ENCODE results near the gene MDGA2.
"Not testable (repeated sequence)": the region's sequence is repeated elsewhere in the genome, so short reads cannot be mapped to it uniquely, and the experiment has no call there.

Gene MDGA2

GRCh38 chr14:47675466-47676314 is at the start of gene MDGA2:
MDGA2 (minus strand) TSS chr14:47675605.
- DNase-seq = no peak

DNA sequence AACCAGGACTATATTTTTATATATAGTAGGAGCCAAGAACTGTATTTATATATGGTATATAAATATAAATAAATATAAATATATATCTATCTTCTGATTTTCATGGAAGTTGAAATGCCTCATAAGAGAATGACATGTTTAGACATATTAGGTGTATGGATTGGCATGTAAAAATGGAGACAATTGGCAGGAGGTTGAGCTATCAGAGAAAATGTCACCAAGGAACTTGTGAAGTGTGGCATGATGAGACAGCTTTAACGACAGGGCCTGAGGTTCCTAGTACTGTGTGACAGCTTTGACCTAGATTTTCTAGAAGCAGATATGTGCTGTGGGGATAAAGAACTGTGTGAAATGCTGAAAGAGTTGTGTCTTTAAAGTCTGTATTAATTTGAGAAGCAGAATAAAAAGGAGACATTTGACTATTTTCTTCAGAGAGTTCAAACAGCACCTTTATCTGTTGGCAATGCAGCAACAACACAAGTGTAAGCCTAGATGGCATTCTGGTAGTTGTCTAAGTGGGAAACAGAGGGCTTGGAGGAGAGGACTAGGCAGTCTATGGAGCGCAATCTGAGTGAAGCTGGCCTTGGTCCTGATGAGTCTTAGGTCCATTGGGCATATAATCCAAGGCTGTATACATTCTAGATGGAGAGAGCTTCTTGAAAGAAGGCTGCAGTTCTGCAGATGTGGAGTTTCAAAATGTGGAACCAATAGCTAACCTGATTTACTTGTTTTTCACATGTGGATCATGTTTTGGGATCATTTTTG is 47.7 kb upstream of the MDGA2 start:
- no peak for DNase-seq

DNA sequence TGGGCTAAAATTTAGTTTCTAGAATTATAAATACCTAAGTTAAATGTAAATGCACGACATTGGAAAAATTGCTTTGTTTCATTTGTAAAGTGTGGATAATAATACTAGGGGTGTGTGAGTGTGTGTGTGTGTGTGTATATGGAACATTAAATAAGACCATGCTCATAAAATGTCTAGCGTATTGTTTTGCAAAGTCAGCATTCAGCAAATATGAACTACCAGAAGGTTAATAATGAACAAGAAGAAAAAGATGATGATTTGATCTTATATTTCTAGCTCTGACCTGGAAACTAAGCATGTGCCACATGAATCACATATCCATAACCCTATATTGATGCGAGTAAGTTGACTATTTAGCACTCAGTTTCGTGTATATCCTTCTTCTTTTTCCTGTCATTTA is 44.9 kb upstream of the MDGA2 start:
- no peak for DNase-seq

DNA sequence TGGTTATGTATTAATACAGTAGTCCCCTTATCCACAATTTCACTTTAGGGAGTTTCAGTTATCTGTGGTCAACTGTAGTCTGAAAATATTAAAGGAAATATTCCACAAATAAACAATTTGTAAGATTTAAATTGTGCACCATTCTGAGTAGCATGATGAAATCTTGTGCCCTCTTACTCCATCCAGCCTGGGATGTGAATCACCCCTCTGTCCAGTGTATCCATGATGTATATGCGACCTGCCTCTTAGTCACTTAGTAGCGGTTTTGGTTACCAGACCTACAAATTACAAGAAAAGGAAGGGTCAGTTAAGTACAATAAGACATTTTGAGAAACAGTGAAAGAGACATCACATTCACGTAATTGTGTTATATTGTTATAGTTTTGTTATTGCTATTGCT is 39.9 kb upstream of the MDGA2 start:
- DNase-seq = no peak

GRCh38 chr14:47710581-47710980 is 35.2 kb upstream of the MDGA2 start:
- no peak for DNase-seq

DNA sequence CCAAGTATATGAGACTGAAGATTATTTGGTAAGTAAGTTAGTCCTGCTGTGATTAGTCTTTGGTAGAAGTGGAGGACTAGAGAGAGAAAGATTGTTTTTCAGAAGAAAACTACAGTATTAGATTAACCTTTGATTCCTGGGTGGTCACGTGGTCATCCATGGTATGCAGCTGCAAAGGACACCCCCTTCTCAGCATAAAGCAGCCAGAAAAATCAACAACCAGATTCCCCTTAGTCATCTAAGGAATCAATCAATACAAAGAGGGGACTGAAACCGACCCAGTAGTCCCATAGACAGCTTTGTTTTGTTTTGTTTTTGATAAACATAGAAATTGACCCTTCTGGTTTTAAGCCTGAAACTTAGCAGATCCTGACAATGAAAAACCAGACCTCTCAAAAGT is 30.3 kb upstream of the MDGA2 start:
- DNase-seq = no peak

DNA sequence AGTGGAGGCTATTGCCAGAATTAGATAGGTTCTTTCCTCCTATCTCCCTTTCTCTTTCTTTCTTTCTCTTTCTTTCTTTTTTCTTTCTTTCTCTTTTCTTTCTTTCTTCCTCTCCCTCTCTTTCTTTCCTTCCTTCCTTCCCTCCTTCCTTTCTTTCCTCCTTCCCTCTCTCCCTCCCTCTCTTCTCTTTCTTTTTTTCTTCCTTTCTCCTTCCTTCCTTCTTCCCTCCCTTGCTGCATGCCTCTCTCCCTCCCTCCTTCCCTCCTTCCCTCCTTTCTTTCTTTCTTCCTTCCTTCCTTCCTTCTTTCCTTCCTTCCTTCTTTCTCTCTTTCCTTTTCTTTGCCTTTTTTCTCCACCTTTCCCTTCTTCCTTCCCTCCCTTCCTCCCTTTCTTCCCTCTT is 16.4 kb upstream of the MDGA2 start:
- no peak for DNase-seq

DNA sequence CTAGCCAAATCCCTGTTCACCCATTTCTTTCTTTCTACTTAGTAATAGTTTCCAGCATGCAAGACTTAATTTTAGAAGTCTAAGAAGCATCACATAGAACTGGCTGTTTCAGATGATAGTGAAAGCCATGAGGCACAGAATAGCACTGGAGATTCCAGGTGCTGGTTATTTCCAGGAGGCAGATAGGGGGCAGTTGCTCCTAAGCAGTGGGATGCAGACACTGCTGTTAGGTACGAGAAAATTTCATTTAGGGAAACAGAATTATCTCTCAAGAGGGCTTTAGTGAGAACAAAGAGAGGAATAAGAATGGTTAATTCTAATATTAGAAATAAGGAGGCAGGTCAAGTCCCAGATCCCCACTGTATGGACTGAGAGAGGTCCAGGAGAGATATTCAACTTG is 3.6 kb upstream of the MDGA2 start:
- DNase-seq = no peak

DNA sequence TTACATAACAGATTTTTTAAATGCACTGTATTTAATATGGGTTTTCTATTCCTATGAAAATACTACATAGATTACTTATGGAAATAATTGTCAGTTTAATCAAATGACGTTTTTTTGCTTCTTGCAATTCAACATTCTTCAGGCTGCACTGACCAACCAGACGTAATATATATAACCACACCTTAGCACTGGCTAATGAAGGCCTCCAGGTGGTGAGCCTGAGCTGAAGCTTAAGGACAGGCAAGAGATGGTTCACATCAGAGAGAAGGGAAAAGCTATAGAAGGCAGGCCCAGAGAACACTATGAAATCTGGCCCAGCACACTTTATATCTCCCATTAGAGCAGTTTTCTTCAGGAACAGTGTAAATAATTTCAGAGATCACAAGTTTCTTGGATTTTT is 2.8 kb upstream of the MDGA2 start:
- no peak for DNase-seq

DNA sequence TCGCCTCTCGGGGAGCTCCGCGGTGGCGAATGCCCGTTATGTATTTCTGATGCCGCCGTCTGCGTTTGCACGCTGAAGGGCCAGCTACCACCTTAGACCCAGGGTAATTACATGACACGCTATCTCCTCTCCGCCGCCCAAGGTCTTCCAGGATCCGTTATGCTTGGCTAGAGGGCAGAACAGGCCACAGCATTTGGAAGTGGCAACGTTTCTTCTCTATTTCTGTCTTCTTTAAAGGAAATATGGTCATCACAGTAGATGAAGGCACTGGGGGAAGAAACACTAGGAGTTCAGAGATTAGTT is 861 bp upstream of the MDGA2 start:
- no peak for DNase-seq

- DNase-seq = no peak
Measured at GRCh38 chr14:47674543-47675465, 601 bp downstream of the MDGA2 start.

DNA sequence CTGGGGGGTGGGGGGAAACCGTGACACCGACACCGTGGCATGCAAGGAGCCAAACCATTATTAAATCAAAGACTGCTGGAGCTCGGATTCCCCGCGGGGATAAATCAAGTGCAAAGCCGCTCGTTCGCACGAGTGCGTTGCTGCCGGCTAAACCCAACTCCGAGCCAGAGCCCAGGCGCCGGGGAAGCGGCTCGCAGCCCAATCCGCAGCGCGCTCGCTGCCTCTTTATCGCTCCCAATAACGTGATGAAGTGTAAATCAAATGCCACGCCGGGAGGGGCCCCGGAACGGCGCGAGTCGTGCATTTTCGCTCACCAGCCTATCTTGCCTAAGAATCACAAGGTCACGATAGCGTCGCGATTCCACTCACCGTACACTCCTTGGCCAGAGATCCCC is 1.3 kb downstream of the MDGA2 start:
- no peak for DNase-seq

DNA sequence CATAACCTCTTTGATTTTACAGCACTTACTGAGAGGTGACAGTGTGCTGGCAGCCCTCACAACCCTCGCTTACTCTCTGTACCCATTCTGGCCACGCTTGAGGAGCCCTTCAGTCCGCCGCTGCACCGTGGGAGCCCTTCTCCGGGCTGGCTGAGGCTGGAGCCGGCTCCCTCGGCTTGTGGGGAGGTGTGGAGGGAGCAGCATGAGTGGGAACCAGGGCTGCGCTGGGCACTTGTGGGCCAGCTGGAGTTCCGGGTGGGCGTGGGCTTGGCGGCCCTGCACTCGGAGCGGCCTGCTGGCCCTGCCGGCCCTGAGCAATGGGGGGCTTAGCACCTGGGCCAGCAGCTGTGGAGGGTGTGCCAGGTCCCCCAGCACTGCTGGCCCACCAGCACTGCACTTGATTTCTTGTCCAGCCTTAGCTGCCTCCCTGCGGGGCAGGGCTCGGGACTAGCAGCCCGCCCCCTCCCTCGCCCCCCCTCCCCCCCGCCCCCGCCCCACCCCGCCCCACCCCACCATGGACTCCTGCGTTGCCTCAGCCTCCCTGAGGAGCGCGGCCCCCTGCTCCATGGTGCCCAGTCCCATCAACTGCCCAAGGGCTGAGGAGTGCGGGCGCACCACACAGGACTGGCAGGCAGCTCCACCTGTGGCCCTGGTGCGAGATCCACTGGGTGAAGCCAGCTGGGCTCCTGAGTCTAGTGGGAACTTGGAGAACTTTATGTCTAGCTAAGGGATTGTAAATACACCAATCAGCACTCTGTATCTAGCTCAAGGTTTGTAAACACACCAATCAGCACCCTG is 9.9 kb downstream of the MDGA2 start:
- DNase-seq = no peak

- DNase-seq = no peak
Measured at GRCh38 chr14:47662466-47662865, 12.9 kb downstream of the MDGA2 start.

GRCh38 chr14:47660158-47660557 is 15.2 kb downstream of the MDGA2 start:
- no peak for DNase-seq

- no peak for DNase-seq
Measured at GRCh38 chr14:47658041-47658440, 17.4 kb downstream of the MDGA2 start.

DNA sequence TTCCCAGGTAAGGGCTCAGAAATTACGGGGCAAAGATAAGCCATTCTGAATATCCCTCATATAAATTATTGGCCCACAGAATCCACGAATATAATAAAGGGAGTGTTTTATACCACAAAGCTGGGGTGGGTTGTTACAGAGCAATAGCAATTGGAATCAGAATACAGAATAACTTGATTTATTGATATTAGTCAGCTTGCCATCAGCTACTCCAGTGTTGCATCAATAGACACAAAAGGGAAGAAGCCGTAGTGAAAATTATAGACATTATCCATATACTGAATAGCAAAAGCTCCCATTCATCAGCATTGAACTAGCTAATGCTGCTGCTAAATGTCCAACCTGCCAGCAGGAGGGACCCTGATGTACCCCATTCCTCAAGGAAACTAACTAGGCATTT is 18.3 kb downstream of the MDGA2 start:
- DNase-seq = no peak

DNA sequence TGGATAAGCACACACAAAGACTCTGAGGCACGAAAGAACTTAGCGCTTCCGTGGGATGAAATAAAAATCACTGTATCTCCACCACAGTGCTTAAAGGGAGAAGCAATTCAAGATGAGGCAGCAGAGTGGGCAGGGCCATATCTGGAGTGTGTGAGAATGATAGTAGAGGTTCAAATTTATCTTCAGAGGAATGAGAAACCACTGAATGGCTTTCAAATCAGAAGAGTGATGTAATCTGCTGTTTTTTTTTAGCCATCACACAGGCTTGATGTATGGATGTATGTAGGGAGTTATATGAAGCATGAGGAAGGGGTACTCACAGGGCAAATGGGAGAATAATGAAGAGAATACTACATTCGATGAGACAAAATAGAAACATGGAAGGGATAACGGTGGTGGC is 24.1 kb downstream of the MDGA2 start:
- no peak for DNase-seq

- no peak for DNase-seq
Measured at GRCh38 chr14:47637753-47638152, 37.7 kb downstream of the MDGA2 start.

- DNase-seq = no peak
Measured at GRCh38 chr14:47626151-47627035, 49.0 kb downstream of the MDGA2 start.

DNA sequence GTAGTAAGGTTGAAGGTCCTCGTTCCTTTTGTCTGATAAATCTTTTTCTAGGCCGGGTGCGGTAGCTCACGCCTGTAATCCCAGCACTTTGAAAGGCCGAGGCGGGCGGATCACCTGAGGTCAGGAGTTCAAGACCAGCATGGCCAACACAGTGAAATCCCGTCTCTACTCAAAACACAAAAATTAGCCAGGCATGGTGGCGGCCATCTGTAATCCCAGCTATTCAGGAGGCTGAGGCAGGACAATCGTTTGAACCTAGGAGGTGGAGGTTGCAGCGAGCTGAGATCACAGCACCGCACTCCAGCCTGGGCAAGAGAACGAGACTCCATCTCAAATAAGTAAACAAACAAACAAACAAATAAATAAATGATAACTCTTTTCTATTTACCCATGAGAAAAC is 51.3 kb downstream of the MDGA2 start:
- not testable (repeated sequence) for DNase-seq

GRCh38 chr14:47619392-47619791 is 56.0 kb downstream of the MDGA2 start:
- no peak for DNase-seq

All from stimulated activated CD4-positive, alpha-beta T cell treated with anti-CD3 and anti-CD28 coated beads, Interleukin-4, amount 100 ng/mL, for 4 hours (primary cell).